H1 (cell line): ENCODE data around the gene GCLC.

Source experiments
- CBX8 ChIP-seq: fragments of 300-800, 300-1000 bp; sonication (generic); IDR thresholded peaks from 2 replicates; pipeline ENCODE4 v1.7.1; 2016; ENCODE audit warnings: low read depth, low read length, borderline replicate concordance
- CEBPB ChIP-seq: IDR thresholded peaks from 2 replicates; pipeline ENCODE4 v1.6.1; 2012; ENCODE audit warnings: low read depth, low read length
- CTCF ChIP-seq, 3 experiments: IDR thresholded peaks; 1 replicate in 2 of 3; 2 replicates in 1 of 3; pipeline versions ENCODE4 v1.5.1 to v1.6.1; 2011; ENCODE audit warnings: low read length in 3 of 3, mild to moderate bottlenecking in 3 of 3, inconsistent platforms in 2 of 3, low read depth in 1 of 3, moderate library complexity in 1 of 3; ENCODE audit not compliant: insufficient read depth in 1 of 3; ENCODE audit errors: control extremely low read depth in 1 of 3
- EP300 ChIP-seq, 2 experiments: IDR thresholded peaks; 1 replicate in 1 of 2; 2 replicates in 1 of 2; pipeline ENCODE4 v1.6.1; 2011 to 2012; ENCODE audit warnings: low read depth in 2 of 2, low read length in 2 of 2, mild to moderate bottlenecking in 2 of 2, borderline replicate concordance in 1 of 2, inconsistent platforms in 1 of 2, moderate library complexity in 1 of 2
- JUN ChIP-seq: IDR thresholded peaks from 2 replicates; pipeline ENCODE4 v1.6.1; 2011; ENCODE audit warnings: low read depth, mild to moderate bottlenecking, improper control_type of control experiment, low read length
- KDM5A ChIP-seq: fragments of 200-600 bp; IDR thresholded peaks from 2 replicates; pipeline ENCODE4 v1.7.1; 2012; ENCODE audit warnings: mild to moderate bottlenecking, low read length, inconsistent platforms, mixed read lengths
- NRF1 ChIP-seq: IDR thresholded peaks from 2 replicates; pipeline ENCODE4 v1.6.1; 2011; ENCODE audit warnings: mild to moderate bottlenecking, low read depth, low read length, improper control_type of control experiment
- POLR2AphosphoS5 ChIP-seq: IDR thresholded peaks from 2 replicates; pipeline ENCODE4 v1.6.1; 2011; ENCODE audit warnings: low read depth, low read length
- RNF2 ChIP-seq: fragments of 200-900, 300-1000 bp; sonication (generic); IDR thresholded peaks from 2 replicates; pipeline ENCODE4 v1.7.1; 2016; ENCODE audit warnings: borderline replicate concordance, low read depth, mild to moderate bottlenecking, antibody characterized with exemption, low read length; ENCODE audit not compliant: poor library complexity, severe bottlenecking; ENCODE audit errors: missing control alignments
- ZNF274 ChIP-seq: IDR thresholded peaks from 2 replicates; pipeline ENCODE4 v1.7.0; 2012; ENCODE audit warnings: low read length, borderline replicate concordance; ENCODE audit errors: extremely low read depth

DNA sequence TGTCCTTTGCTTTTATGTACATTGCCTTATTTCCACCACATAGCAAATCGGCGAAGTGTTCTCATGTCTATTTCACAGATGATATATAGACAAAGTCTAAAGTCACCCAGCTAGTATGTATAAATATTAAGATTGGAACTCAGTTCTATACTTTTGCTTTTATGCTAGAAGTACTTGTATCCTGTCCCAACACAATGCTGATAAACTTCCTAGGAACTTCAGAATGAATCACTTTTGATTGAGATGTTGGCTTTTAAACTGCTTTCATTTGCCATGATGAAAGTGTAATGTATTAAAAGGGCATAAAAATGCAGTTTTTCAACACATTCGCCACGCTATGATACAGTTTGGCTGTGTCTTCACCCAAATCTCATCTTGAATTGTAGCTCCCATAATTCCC lies 50.8 kb downstream of the GCLC start:
- TF ChIP-seq CTCF (IDR thresholded peaks at IDR 0.05; ENCODE audit: control extremely low read depth in 1 of 3, insufficient read depth in 1 of 3, low read depth in 1 of 3, low read length in 3 of 3), result no peak
- TF ChIP-seq KDM5A, result no peak
- no peak for TF ChIP-seq ZNF274
- no peak for TF ChIP-seq RNF2
- no peak for TF ChIP-seq EP300 (IDR thresholded peaks at IDR 0.05; ENCODE audit: borderline replicate concordance in 1 of 2, low read depth in 2 of 2, low read length in 2 of 2)
- TF ChIP-seq POLR2AphosphoS5, result no peak
- TF ChIP-seq JUN, result no peak
- no peak for TF ChIP-seq CBX8
- no peak for TF ChIP-seq NRF1
- TF ChIP-seq CEBPB, result no peak
